Suprapubic skin (tissue), 4 donors: ENCODE results near the gene TEDDM1. TPM values are rescaled to one million over a fixed set of nuclear protein-coding genes. Genes with fewer than 3 reads are reported as not detected.

ENCODE experiments used
- DNase-seq, 2 donors: peaks; one replicate each; pipeline ENCODE4 v3.0.0-alpha.2; 2019; ENCODE audit warnings: low spot score in 2 of 2
- H3K27ac ChIP-seq: fragments of 200-600 bp; sonication (generic); one replicate; pipeline ENCODE4 v1.5.1; 2019
- H3K27me3 ChIP-seq: fragments of 200-600 bp; sonication (generic); one replicate; pipeline ENCODE4 v1.5.1; 2019
- H3K36me3 ChIP-seq: fragments of 200-600 bp; sonication (generic); one replicate; pipeline ENCODE4 v1.5.1; 2019
- H3K4me1 ChIP-seq: fragments of 200-600 bp; sonication (generic); one replicate; pipeline ENCODE4 v1.5.1; 2019
- H3K4me3 ChIP-seq: fragments of 200-600 bp; sonication (generic); one replicate; pipeline ENCODE4 v1.5.1; 2019; ENCODE audit warnings: mild to moderate bottlenecking
- H3K9me3 ChIP-seq: fragments of 200-600 bp; sonication (generic); one replicate; pipeline ENCODE4 v1.5.1; 2019
- CTCF ChIP-seq, 2 donors: fragments of 200-600 bp in 1 of 2; fragments of 450-650 bp in 1 of 2; sonication (generic) in 1 of 2; IDR thresholded peaks; one replicate each; pipeline ENCODE4 v1.5.1; 2016 to 2019; ENCODE audit warnings: antibody characterized with exemption in 2 of 2, mild to moderate bottlenecking in 1 of 2, moderate library complexity in 1 of 2
- EP300 ChIP-seq: sonication (generic); formaldehyde crosslinking; IDR thresholded peaks from one replicate; pipeline ENCODE4 v1.6.1; 2017; ENCODE audit warnings: antibody characterized with exemption
- POLR2A ChIP-seq, 2 donors: fragments of 450-650 bp; IDR thresholded peaks; one replicate each; pipeline ENCODE4 v1.6.1; 2017; ENCODE audit warnings: antibody characterized with exemption in 2 of 2, mild to moderate bottlenecking in 2 of 2, moderate library complexity in 2 of 2
- POLR2AphosphoS5 ChIP-seq, 3 donors: sonication (generic); formaldehyde crosslinking; IDR thresholded peaks; one replicate each; pipeline ENCODE4 v1.6.1; 2017; ENCODE audit warnings: antibody characterized with exemption in 3 of 3
- WGBS: methylation state at CpG from one replicate; pipeline ENCODE4 v1.1.5; 2018; 5-methylcytosine and 5-hydroxymethylcytosine counted together
- total RNA-seq, 4 donors: library from RNA; depleted of rRNA; stranded (reverse); fragments of >200 nt; gene quantifications; one replicate each; pipeline ENCODE4 v1.1.0, GENCODE V29; 2016

Gene TEDDM1
- total RNA-seq, 4 donors from 2014 or later = not detected

- 88% methylated on average over 8 of the region's 8 CpGs for WGBS
- Histone ChIP-seq H3K4me3 (peak overlapping the region; percentile 83), H3K9me3 (no peaks in the 10 kb centered on the region), H3K27me3 (no peaks in the 10 kb centered on the region), H3K4me1 (peaks cover 28% of the 10 kb centered on the region), H3K36me3 (peaks cover 73% of the 10 kb centered on the region), H3K27ac (no peak overlapping the region)
- no peak for DNase-seq
- TF ChIP-seq POLR2A (IDR thresholded peaks at IDR 0.05) (no peak), CTCF (IDR thresholded peaks at IDR 0.05) (no peak), EP300 (no peak), POLR2AphosphoS5 (IDR thresholded peaks at IDR 0.05) (no peak)
These were observed 14.3 kb downstream of the TEDDM1 start for GRCh38 chr1:182385885-182386853.

GRCh38 chr1:182384387-182384960 is 16.0 kb downstream of the TEDDM1 start:
- no peaks in the 10 kb centered on the region for H3K27me3 ChIP-seq
- no peak overlapping the region for H3K4me3 ChIP-seq
- H3K9me3 ChIP-seq = no peaks in the 10 kb centered on the region
- 95% methylated on average over 19 of the region's 19 CpGs for WGBS
- H3K4me1 ChIP-seq = peaks cover 28% of the 10 kb centered on the region
- peak in 1 of 2 donors; percentile 45 for DNase-seq
- H3K36me3 ChIP-seq = peaks cover 73% of the 10 kb centered on the region
- no peak for TF ChIP-seq EP300
- no peak overlapping the region for H3K27ac ChIP-seq

- H3K4me1 ChIP-seq = peaks cover 28% of the 10 kb centered on the region
- DNase-seq = no peak
- 82% methylated on average over 7 of the region's 7 CpGs for WGBS
- no peak for TF ChIP-seq EP300
- TF ChIP-seq POLR2AphosphoS5 (IDR thresholded peaks at IDR 0.05) = no peak
- TF ChIP-seq CTCF (IDR thresholded peaks at IDR 0.05) = no peak
- no peak for TF ChIP-seq POLR2A (IDR thresholded peaks at IDR 0.05)
- no peak overlapping the region for H3K4me3 ChIP-seq
- no peaks in the 10 kb centered on the region for H3K9me3 ChIP-seq
- H3K27me3 ChIP-seq = no peaks in the 10 kb centered on the region
- peaks cover 72% of the 10 kb centered on the region for H3K36me3 ChIP-seq
- no peak overlapping the region for H3K27ac ChIP-seq
These were observed 16.5 kb downstream of the TEDDM1 start for GRCh38 chr1:182383934-182384333.

- WGBS = 88% methylated on average over 4 of the region's 4 CpGs
- H3K27me3 ChIP-seq = no peaks in the 10 kb centered on the region
- H3K36me3 ChIP-seq = peaks cover 64% of the 10 kb centered on the region
- H3K27ac ChIP-seq = no peak overlapping the region
- no peaks in the 10 kb centered on the region for H3K9me3 ChIP-seq
- H3K4me1 ChIP-seq = peaks cover 21% of the 10 kb centered on the region
- H3K4me3 ChIP-seq = no peak overlapping the region
- no peak for DNase-seq
- TF ChIP-seq POLR2AphosphoS5 (IDR thresholded peaks at IDR 0.05) (no peak), CTCF (IDR thresholded peaks at IDR 0.05) (no peak), POLR2A (IDR thresholded peaks at IDR 0.05) (no peak), EP300 (no peak)
These were observed 17.3 kb downstream of the TEDDM1 start for GRCh38 chr1:182383037-182383661.

DNA sequence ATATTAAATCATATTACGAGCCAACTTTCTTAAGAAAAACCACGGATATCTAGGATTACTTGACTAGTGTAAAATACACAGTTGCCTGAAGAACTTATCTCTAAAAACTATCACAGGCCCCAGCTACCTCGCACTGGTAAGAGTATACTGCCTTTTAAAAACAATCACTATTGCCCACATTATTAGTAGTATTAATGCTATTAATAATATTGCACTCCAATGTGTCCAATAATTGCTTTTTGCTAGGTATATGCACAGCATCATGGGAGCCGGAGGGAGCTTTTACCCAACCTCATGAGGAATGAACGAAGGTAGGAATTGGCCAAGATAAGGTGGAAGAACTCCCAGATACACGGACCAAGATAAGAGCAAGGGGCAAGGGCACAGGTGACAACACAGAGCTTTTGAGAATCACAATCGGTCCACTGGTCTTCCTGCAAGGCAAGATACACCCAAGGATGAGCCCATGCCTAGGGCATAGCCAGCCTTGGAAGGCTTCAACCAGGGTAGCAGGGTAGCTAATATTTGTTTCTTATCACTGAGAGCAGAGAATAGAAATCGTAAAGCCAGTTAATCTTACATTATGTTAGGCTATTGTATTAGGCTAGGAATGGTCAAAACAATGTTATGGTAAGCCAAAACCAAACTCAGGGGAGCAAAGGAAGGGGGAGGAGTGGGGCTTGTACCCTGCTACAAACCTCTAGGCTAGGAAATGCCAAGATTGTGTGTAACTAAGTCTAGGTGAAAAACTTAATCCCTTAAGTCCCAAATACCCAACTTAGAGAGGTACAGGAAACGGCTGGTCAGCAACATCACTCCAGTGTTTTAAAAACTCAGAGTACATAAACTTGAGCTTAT is 18.3 kb downstream of the TEDDM1 start:
- no peak overlapping the region for H3K4me3 ChIP-seq
- H3K36me3 ChIP-seq = peaks cover 55% of the 10 kb centered on the region
- 85% methylated on average over 9 of the region's 9 CpGs for WGBS
- H3K9me3 ChIP-seq = no peaks in the 10 kb centered on the region
- TF ChIP-seq CTCF (IDR thresholded peaks at IDR 0.05) = no peak
- TF ChIP-seq POLR2AphosphoS5 (IDR thresholded peaks at IDR 0.05) = no peak
- TF ChIP-seq EP300 = no peak
- TF ChIP-seq POLR2A (IDR thresholded peaks at IDR 0.05) = no peak
- DNase-seq = peak in 1 of 2 donors; percentile 12
- peaks cover 12% of the 10 kb centered on the region for H3K4me1 ChIP-seq
- H3K27me3 ChIP-seq = no peaks in the 10 kb centered on the region
- no peak overlapping the region for H3K27ac ChIP-seq
